ENCODE results near the gene AGPS.
"Not testable (repeated sequence)": the region's sequence is repeated elsewhere in the genome, so short reads cannot be mapped to it uniquely, and the experiment has no call there.

The AGPS gene

DNA sequence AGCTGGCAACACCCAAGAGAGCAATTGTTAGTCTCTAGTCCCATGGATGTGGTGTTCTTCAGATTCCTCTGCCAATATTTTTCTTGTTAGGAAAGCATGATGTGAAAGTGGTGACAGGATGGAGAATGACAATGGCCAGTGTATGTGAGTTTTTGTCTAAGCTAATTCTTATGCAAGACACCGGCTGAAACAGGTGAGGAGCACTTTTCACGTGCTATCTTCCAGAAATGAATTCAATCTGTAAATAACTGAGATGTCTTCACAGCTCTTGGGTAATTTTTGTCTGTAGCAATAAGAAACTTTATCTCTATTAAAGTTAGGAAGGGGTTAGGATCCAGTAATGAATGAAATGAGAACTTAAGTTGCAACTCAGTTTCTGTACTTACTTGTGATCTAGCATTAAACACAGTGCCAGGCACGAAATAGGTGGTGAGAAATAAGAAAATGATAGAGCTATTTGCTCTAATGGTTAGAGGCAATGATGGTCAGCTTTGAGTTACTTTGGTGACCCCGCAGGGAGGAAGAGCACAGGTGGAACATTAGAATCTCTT is 676 bp upstream of the AGPS start:
- no peak for DNase-seq

DNA sequence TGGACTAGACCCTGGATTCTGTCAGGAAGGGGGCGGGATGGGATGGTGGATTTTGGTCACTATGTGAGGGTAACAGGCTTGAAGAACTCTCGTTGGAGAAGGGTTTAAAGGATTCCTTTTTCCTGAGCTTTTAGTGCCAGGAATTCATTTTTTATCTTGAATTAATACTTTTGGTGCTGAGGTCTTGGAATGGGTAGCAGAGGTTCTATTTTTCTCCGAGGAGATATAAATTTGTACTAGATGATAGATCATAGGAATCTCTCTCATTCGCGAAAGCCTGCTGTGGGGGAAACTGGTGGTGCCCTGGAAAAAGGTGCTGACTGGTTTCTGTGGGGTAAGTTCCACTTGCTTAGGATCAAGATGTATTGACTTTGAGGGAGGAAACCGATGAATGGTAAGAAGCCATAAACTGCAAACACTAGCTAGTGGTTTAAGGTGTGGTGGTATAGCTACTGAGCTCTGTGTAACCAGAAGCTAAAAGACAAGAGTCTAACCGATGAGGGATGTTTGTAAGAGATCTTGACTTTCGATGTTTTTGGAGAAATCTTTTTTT is 706 bp downstream of the AGPS start:
- DNase-seq = no peak

DNA sequence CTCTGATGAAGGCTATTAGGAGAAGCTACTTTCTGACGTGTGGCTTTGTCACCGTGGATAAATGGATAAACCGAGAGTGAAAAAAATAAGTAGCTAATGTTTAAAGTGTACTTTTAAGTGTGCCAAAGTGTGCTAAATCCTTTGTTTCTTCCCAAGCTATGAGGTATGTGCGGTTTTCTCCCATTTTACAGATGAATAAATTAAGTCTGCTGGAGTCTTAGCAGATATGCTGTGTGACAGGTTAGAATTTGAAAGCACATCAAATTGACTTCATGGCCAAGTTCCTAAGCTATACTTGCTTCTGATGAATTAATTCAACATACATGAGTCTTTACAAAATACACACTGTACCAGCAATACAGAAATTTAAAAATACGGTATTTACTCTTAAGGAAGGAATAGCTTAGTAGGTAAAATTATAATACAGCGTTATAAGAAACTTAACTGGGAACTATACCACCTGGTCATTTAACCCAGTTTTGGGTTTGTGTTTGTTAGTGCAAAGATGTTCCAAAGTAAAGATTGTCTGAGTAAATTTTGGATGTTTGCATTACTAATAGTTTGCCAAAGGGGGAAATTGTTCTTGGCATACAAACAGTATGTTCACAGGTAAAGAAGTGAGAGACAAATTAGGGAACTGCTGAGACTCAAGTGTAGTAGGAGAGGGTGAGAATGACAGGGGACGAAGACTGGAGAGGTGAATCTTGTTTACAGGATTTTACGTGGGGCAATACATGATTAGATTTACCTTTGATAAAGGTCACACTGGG is 1.4 kb downstream of the AGPS start:
- no peak for DNase-seq

DNA sequence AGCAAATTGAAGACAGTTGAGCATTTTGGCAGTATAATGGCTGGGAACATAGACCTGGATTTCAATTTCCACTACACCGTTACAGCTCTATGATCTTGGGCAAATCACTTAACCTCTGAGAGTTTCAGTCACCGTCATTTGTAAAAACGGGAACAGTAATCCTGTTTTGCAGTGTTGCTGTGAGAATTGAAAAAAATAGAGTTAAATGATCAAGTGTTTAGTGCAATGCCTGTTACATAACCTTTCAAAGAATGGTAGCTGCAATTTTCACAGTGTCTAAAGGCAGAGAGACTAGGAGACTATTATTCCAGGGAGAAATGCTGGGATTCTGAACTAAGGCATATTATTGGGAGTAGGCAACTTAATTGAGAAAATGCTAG is 2.0 kb downstream of the AGPS start:
- no peak for DNase-seq

DNA sequence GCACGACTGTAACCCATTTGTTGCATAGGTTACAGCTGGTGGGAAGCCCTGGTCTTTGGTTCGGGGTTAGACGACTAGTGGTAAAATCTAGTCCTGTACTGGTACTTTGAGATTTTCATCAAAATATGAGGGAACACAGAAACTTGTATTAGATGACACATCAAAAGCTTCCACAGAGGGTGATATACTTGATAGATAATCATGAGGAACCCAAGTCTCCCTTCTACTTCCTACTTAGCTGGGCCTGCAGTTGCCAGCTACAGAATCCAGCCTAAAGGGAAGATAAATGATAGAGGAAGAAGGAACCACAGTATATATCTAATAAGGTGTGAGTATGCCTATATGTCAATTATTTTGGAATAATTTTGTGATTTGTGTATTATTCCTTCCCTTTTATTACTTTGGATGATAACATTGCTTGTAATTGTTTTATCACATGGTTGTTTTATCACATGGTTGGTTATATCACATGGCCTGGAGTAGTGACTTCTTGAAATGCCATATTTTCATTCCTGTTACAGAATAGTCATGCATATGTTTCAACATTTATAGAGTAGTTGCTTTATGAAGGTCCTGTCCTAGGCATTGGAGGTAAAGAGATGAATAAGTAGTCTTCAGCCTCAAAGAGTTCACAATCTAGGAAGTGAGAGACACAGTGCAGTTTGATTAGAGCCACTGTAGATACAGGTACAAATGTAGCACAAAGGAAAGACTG is 2.9 kb downstream of the AGPS start:
- DNase-seq = no peak

DNA sequence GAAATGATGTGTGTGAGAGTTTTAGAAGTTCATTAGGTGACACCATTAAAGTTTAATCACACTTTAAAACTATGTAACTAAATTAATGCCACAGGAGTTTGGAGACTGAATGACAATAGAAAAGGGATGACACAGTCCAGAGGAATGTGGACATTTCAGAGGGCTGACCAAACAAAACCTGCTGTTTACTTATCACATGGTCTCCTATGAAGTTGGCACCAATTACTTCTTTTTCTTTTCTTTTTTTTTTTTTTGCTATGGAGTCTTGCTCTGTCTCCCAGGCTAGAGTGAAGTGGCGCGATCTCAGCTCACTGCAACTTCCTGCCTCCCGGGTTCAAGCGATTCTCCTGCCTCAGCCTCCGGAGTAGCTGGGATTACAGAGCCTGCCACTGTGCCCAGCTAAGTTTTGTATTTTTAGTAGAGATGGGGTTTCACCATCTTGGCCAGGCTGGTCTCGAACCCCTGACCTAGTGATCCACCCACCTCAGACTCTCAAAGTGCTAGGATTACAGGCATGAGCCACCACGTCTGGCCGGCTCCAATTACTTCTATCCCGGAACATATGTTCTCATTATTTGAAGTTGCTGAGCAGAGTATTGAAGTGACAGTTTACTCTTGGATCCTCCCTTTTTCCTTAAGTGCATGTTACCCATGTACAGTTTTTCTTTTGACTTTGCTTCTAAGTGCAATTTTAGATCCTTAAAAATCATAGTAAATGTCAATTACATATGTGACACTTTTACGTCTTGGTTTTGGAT is 4.3 kb downstream of the AGPS start:
- DNase-seq = no peak

DNA sequence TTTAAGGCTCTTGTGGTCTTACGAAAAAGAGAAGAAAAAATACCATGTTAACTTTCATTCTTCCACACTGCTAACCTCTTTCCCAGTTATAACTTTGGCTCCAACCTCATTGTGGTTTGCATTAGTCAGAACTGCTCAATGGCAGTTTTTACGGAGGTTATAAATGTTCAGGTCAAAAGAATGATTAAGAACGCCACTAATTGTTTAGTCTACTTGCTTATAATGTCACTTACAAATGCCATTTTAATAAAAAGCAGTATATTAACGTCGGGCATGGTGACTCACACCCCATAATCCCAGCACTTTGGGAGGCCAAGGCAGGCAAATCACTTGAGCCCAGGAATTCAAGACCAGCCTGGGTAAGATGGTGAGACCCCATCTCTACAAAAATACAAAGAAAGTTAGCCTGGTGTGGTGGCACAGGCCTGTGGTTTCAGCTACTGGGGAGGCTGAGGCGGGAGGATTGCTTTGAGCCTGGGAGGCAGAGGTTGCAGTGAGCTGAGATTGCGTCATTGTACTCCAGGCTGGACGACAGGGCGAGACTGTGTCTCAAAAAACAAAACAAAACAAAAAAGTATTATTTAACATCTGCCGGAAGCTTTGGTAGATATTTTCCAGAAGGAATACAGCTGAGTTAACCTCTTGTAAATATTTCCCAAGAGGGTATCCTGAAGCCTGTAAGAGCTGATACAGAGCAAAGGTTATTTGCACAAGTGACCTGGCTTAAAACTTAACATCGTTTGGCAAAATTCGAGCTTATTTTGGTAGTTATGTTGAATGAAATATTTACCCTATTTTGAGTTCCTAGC is 5.1 kb downstream of the AGPS start:
- DNase-seq = no peak

DNA sequence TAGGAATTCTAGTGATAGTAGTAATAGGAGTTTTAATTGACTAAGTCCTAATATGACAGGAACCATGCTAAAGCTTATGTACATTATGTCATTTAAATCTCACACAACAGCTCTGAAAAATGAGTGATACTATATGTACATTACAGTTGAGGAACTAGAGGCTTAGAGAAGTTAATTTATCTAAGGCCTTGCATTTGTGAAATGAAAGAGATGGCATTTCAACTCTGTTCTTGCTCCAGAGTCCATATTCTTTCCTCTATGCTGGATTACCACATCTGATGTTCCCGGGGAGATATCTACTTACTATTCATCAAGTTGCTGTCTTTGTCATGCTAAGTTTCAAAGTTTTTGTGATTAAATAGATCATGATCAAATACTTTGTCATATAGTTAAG is 5.7 kb downstream of the AGPS start:
- DNase-seq = no peak

DNA sequence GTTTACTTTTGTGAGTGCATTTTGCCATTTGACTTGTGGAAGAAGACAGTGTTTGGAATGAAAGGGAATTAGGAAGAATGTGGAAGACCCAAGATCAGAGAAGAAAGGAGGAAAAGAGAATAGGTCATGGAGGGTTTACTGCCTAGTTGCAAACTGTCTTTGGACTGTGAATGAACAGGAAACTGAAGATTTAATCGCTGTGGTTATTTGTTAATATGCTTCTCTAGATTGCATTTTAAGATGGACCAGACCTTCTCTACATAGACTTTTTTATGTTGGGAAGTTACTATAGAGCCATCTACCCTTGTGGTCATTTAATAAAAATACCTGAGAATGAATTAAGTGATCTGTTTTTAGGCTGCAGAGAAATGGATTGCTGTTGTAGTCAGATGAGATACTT is 6.2 kb downstream of the AGPS start:
- no peak for DNase-seq

DNA sequence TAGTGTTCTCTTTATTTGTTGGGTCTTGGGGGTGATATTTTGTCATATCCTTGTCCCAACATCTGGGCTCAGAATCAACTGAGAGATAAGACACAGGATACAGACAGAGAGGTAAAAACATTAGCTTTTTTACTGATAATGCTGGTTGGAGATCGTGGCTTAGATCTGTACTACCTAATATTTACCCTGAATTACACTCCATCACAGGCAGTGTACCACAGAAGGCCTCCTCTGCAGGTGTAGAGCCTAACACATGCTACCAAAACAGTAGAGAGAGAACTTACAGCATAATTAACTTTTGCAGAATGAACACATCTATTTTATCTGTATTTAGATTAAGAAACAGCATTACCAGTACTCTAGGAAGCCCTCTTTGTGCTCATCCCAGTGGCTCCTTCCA is 6.8 kb downstream of the AGPS start:
- no peak for DNase-seq

DNA sequence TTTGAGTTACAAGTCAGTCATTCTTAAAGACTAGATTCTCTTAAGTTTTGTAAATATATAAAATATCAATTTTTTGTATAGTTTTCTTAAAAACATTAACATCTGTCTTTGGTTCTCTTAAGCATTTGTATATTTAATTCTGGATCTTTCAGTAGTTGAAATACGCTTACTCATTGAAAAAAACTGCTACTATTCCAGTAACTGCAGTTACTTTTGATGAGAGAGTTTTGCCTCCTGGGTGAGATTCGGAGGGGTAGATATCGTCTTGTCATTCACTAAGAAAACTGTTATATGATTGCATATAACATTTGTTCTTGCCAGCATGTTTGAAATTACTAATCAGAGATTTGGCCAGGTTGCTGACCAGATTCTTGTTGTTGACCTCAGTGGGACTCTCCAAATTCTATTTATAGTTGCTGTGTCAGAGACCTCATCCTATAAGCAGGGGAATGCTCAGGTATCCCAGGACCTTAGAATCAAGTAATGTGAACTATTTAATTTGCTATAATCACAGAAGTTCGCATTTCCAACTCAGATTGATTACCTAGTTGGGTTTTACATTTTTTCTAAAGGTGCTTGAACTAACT is 7.9 kb downstream of the AGPS start:
- DNase-seq = no peak

DNA sequence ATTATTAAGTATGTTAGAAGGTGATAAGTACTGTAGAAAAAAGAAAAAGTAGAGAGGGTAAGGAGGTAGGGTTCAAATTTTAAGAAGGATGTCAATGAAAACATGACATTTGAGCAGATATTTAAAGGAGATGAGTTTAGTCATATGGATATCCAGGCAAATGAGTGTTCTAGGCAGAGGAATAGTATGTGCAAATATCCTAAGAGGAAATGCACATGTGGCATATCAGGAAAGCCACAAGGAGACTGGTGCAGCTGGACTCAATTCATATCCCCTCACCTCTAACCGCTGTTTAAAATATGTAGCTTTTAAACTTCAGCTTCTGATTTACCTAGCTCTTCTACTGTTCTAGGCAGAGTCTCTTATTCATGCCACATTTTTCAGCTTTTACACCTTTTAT is 9.5 kb downstream of the AGPS start:
- DNase-seq = no peak

DNA sequence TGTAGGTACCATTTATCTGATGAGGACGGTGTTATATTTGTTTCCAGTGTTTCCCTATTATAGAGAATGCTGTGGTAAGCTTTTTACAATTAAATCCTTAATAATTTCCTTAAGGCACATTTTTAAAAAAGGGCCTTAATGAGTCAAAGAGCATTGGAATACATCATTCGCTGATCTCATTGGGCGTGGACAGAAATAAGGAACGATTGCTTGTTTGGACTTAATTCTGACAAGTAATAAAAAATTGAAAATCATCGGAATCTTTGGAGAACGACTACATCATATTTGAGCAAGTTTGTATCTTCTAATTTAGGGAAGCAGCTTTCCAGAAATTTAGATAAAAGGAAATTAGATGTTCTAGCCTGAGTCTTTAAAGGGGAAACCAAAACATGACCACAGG is 11.3 kb downstream of the AGPS start:
- no peak for DNase-seq

DNA sequence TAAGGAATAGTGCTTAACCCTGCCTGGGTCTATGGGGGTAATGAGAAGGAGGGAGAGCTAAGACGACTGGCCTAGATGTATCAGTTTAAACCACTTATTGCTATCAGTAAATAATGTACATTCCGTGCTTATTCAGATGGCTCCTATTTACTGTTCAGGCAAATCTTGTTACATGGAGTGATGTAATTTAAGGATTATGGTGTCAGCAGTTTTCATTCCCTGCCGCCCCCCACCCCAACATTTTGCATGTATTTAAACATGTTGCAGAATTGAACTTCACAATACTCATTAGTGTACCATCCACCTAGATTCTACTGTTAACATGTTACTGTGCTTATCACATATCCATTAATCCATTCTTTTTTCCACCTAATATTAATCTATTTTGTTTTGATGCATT is 11.7 kb downstream of the AGPS start:
- DNase-seq = no peak

DNA sequence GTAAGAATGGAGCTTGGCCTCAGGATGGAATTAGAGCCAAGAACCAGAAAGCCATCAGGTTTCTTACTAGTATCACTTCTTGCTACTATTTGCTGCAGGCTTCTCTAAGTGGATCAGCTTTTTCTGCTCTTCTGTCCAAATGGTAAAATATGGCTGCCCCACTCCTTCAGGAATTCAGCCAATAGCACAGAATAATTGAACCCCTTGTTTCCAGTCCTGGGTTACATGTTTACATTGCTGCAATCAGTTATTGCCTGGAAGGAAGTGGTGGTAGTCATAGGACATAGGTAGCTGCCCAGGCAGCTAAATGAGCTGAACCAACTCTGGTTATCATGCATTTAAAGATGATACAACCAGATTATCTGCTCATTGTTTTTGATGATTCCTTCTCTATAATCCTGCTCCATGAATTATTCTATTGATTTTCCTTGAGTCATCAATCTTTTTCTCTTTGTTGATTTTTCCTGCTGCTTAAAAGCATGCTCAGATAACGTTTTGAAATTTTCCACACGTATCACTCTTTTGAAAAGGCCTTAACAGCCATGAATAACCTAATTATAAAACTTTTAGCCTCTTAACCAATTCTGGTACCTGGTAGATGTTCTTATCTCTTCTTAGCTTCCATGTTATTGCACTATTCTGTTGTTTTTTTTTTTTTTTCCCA is 12.6 kb downstream of the AGPS start:
- no peak for DNase-seq

DNA sequence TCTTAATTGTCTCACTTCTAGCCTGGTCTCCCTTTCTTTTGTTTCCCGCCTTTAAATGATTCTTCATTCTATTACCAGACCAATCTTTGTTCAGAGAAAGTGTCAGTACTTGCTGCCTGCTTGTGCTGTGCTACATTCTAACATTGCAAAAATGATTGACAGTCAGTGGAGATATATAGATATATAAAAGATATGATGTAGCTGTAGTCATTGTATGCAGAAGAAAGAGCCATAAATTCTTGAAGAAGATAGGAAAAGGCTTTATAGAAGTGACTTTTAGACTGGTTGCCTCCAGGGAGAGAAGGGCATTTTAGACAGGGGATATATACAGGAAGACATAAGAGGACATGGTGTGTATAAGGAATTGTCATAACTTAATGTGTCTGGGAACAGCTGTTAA is 13.6 kb downstream of the AGPS start:
- no peak for DNase-seq

DNA sequence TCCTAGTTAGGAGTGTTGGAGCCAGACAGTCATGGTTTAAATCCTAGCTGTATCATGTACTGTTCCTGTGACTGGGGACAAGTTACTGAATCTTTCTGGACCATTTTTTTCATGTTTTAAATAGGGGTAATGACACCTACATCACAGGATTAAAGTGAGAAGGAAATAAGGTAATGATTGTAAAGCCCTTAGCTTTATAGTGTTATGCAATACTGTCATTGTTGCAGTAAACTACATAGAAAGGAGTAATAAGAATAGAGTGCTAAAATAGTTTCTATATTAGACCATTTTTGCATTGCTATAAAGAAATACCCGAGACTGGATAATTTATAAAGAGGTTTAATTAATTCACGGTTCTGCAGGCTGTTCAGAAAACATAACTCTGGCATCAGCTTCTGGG is 14.5 kb downstream of the AGPS start:
- no peak for DNase-seq

DNA sequence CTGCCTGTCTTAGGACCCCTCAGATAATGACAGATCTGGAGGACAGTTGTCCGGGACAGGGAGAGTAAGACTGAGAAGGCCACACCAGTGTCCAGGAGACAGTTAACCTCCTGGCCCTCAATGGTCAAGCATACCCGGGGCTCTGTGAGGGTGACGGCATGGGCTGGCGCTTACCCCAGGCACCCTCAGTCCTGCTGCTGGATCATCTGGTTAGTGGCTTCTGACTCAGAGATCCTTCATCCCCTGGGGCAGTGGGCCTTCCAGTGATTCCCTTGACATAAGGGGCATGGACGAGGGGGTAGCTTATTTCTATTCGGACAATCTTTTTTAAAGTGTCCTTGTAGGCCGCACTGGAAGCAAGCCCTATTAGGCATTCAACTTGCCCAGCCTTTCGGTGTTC is 18.1 kb downstream of the AGPS start:
- DNase-seq = not testable (repeated sequence)

DNA sequence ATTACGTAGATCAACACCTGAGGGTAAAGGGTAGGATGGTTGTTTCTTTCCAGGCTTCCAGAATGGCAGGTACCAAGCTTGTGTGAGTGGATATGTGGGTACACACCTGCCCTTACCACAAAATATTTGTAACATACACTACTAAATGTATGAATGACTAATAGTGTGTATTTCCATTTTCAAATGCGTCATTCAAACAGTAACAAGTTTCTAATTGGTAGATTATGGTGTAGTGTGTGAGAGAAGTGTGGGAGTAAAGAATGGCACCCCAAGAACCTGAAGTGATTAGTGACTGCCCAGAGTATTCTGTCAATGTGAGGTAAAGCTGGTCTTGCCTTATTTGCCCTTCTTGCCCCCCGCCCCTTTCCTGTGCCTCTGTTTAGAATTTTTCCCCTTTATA is 21.1 kb downstream of the AGPS start:
- DNase-seq = no peak

DNA sequence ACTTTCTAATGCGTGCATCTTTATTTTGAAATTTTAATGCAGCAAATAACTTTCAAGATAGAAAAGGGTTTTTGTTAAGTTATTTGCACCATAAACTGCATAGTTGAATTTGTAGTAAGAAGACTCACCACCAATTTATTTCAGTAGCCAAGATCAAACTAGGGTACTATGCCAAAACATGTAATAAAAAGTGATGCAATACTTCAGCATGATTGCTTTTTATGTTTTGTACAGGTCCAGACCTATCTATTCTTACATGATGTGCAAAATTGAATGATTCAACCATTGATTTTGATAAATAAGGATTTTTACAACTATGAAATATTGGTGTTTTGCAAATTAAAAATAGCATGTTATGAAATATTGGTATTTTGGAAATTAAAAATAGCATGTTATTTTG is 26.7 kb downstream of the AGPS start:
- no peak for DNase-seq

DNA sequence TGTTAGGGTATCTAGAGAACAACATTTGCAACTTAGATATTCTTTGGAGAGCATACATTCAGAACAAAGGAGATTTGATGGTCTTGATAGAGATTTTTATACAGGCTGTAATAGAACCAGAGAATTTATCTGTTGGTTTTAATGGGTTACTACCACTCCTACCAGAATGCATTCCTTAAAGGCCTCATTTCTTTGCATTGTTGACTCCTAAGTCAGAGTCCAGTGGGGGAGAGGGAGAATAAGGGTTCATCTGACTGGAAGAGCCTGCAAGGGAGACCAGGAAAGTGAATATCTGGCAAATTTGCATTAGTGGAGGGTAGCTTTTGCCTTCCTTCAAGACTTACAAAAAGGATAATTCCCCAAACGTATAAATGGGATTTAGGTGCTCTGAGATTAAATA is 29.7 kb downstream of the AGPS start:
- DNase-seq = no peak

DNA sequence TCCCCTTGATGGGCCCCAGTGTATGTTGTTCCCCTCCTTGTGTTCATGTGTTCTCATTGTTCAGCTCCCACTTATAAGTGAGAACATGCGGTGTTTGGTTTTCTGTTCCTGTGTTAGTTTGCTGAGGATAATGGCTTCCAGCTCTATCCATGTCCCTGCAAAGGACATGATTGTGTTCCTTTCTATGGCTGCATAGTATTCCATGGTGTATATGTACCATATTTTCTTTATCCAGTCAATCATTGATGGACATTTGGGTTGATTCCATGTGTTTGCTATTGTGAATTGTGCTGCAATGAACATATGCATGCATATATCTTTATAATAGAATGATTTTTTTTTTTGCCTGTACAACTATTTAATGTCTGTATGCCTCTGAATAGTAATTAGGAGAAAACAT is 31.5 kb downstream of the AGPS start:
- DNase-seq = not testable (repeated sequence)
